ENCODE measurements around the gene AAR2.

Gene AAR2

DNA sequence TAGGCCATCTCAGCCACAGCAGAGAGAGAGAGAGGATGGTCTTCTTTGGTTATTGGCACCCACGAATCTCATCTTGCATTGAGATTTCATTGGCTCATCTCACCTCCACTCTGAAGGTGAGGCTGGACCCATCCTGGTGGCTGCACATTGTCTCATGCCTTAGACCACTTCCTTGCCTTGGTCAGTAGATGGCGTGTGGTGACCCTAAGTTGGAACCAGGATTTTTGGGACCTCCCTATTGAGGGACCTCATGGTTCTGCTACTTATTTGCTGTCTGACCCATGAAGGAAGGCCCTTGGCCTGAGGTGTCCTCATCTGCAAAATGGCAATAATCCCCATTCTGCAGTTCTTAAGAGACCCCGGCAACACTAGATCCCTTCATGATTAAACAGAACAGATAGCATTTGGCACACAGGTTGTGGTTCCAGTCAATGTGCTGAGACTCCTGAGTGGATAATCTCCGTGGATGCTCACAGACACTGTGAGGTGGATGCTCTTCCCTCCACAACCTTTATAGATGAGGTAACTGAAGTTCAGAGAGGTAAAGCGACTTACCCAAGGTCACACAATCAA, 21.5 kb upstream of the AAR2 start:
- no peaks in the 10 kb centered on the region for H3K79me2 ChIP-seq (ENCODE audit: insufficient read depth, low read depth)
- TF ChIP-seq, protein P1, sequence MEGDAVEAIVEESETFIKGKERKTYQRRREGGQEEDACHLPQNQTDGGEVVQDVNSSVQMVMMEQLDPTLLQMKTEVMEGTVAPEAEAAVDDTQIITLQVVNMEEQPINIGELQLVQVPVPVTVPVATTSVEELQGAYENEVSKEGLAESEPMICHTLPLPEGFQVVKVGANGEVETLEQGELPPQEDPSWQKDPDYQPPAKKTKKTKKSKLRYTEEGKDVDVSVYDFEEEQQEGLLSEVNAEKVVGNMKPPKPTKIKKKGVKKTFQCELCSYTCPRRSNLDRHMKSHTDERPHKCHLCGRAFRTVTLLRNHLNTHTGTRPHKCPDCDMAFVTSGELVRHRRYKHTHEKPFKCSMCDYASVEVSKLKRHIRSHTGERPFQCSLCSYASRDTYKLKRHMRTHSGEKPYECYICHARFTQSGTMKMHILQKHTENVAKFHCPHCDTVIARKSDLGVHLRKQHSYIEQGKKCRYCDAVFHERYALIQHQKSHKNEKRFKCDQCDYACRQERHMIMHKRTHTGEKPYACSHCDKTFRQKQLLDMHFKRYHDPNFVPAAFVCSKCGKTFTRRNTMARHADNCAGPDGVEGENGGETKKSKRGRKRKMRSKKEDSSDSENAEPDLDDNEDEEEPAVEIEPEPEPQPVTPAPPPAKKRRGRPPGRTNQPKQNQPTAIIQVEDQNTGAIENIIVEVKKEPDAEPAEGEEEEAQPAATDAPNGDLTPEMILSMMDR (conservative IDR thresholded peaks at IDR 0.05; ENCODE audit: low read depth, low read length), result peak; percentile 83
- no peaks in the 10 kb centered on the region for H3K36me3 ChIP-seq (ENCODE audit: insufficient read depth)
- H4K20me1 ChIP-seq (ENCODE audit: insufficient read depth), result no peaks in the 10 kb centered on the region
- no peaks in the 10 kb centered on the region for H3K27me3 ChIP-seq (ENCODE audit: insufficient read depth, low read depth)
- no peaks in the 10 kb centered on the region for H3K4me1 ChIP-seq (ENCODE audit: low read depth, poor library complexity, severe bottlenecking)
- H3K4me3 ChIP-seq (IDR thresholded peaks at IDR 0.05; ENCODE audit: insufficient read depth, low read depth, low read length), result no peak overlapping the region
- no peak overlapping the region for H3K9ac ChIP-seq
- no peak overlapping the region for H3K27ac ChIP-seq
- H2AFZ ChIP-seq (ENCODE audit: low read depth), result no peak overlapping the region
- H3K4me2 ChIP-seq, result no peak overlapping the region

DNA sequence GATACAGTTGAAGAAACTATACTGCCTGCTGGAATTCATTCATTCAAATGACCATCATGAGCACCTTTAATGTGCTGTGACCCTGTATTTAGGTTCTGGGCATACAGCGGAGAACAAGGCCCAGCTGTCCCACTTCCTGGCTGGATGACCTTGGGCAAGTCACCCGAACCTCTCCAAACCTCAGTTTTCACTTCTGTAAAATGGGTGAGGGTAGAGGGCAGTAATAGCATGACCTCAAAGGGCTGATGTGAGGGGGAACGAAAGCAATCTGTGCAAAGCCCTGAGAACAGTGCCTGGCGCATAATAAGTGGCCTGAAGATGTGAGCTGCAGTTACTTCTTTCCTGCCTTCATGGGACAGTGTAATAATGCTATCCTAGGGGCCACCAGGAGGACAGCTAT, 20.5 kb upstream of the AAR2 start:
- H3K4me3 ChIP-seq (IDR thresholded peaks at IDR 0.05; ENCODE audit: insufficient read depth, low read depth, low read length), result no peak overlapping the region
- TF ChIP-seq, protein P1 (conservative IDR thresholded peaks at IDR 0.05; ENCODE audit: low read depth, low read length), result no peak

DNA sequence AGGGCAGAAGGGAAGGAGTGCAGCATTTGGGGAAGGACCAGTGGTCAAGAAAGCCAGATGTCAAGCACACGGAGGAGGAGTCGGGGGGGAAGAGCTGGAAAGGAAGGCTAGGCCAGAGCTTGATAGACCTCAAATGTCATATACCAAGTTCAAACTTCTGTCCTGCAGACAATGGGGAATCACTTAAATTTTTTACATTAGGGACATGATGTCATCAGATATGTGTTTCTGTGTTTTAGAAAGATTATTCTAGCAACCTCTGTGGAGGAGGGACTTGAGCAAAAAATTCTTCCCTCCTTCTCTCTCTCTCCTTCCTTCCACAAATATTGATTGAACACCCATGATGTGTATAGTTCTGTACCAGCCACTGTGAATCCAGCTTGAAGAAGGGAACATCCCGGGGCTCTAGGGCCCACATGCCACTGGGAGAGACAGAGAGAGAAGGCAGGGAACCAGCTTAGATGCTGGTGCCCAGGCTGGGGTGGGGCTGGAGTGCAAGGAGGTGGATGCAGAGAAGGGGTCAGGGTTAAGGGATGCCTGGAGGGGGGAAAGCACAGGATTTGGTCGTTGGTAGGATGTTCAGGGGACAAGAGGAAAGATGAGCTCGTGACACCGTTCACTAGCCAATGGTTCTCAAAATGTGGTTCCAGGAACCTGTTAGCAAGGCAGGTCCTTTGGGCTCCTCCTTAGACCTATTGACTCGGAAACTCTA, 19.8 kb upstream of the AAR2 start:
- TF ChIP-seq, protein P1 (conservative IDR thresholded peaks at IDR 0.05; ENCODE audit: low read depth, low read length), result no peak
- no peak overlapping the region for H3K4me3 ChIP-seq (IDR thresholded peaks at IDR 0.05; ENCODE audit: insufficient read depth, low read depth, low read length)
- H3K4me2 ChIP-seq, result no peak overlapping the region

More for the DNA sequence above, 20.5 kb upstream of the AAR2 start:
- Histone ChIP-seq H3K27ac (no peak overlapping the region), H3K79me2 (ENCODE audit: insufficient read depth, low read depth) (no peaks in the 10 kb centered on the region), H3K4me1 (ENCODE audit: low read depth, poor library complexity, severe bottlenecking) (no peaks in the 10 kb centered on the region), H3K36me3 (ENCODE audit: insufficient read depth) (no peaks in the 10 kb centered on the region), H4K20me1 (ENCODE audit: insufficient read depth) (no peaks in the 10 kb centered on the region), H3K4me2 (no peak overlapping the region), H3K9ac (no peak overlapping the region), H2AFZ (ENCODE audit: low read depth) (no peak overlapping the region), H3K27me3 (ENCODE audit: insufficient read depth, low read depth) (no peaks in the 10 kb centered on the region)

DNA sequence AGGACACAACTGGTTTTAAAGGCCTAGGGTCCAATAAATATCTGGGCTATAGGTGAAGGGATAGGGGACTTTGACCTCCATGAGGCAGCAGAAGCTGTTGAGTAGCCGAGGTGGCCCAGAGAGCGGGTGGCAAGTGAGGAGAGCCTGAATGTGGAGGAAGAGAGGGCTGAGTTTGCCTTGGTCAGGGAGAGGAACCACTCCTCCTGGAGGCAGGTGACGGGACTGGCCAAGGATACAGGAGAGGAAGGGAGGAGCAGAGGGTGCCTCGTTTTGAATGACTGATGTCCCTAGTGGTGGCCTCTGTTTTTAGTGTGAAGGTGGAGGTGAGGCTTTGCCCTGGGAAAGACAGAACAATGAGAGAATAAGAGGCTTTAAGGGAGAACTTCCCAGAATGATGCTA, 19.1 kb upstream of the AAR2 start:
- Histone ChIP-seq H2AFZ (ENCODE audit: low read depth) (no peak overlapping the region), H3K79me2 (ENCODE audit: insufficient read depth, low read depth) (no peaks in the 10 kb centered on the region), H3K4me1 (ENCODE audit: low read depth, poor library complexity, severe bottlenecking) (no peaks in the 10 kb centered on the region), H3K27me3 (ENCODE audit: insufficient read depth, low read depth) (no peaks in the 10 kb centered on the region), H4K20me1 (ENCODE audit: insufficient read depth) (no peaks in the 10 kb centered on the region), H3K4me2 (no peak overlapping the region), H3K9ac (no peak overlapping the region), H3K27ac (no peak overlapping the region), H3K36me3 (ENCODE audit: insufficient read depth) (no peaks in the 10 kb centered on the region), H3K4me3 (IDR thresholded peaks at IDR 0.05; ENCODE audit: insufficient read depth, low read depth, low read length) (no peak overlapping the region)
- TF ChIP-seq, protein P1 (conservative IDR thresholded peaks at IDR 0.05; ENCODE audit: low read depth, low read length), result 0 out of 2 replicates have a peak, but pooled peaks have one; percentile 23

More for the DNA sequence above, 19.8 kb upstream of the AAR2 start:
- Histone ChIP-seq H4K20me1 (ENCODE audit: insufficient read depth) (no peaks in the 10 kb centered on the region), H3K79me2 (ENCODE audit: insufficient read depth, low read depth) (no peaks in the 10 kb centered on the region), H3K4me1 (ENCODE audit: low read depth, poor library complexity, severe bottlenecking) (no peaks in the 10 kb centered on the region), H2AFZ (ENCODE audit: low read depth) (no peak overlapping the region), H3K27me3 (ENCODE audit: insufficient read depth, low read depth) (no peaks in the 10 kb centered on the region), H3K36me3 (ENCODE audit: insufficient read depth) (no peaks in the 10 kb centered on the region), H3K9ac (no peak overlapping the region), H3K27ac (no peak overlapping the region)

All from KMS-11 (cell line).